ENCODE measurements around the gene ZFP64.

GRCh38 chr20:52168116-52168515, 23.5 kb downstream of the ZFP64 start:
- TF ChIP-seq CTCF (IDR thresholded peaks at IDR 0.05) (no peak), POLR2A (IDR thresholded peaks at IDR 0.05) (no peak), EP300 (IDR thresholded peaks at IDR 0.05) (no peak)
